Measurements from ENCODE around the gene CLMP. TPM values are rescaled to one million over a fixed set of nuclear protein-coding genes. Genes with fewer than 3 reads are reported as not detected.
"Not testable (repeated sequence)": the region's sequence is repeated elsewhere in the genome, so short reads cannot be mapped to it uniquely, and the experiment has no call there.

Gene CLMP
- total RNA-seq, 2 donors from 2014 or later: 10.1 to 22.1 TPM

DNA sequence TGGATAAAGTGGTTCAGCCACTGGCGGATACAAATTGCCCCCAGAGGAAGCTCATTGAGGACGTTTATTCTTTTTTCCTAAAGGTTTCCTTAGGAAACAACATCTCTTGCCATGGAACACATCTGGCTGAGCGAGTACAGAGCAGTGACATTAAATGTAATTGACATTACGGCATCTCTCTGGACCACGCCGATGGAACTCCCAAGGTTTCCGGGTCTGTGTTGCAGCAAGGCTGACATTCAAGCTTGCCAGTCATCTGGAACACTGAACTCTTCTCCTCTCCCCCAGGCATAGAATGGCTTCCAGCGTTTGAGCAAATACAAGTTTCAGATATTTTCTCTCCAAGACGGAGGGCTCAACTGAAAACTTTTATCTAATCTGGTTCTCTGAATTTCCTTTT is 42.1 kb downstream of the CLMP start:
- DNase-seq (no peak), ATAC-seq (no peak)
- intact Hi-C loops (cut with DNase I): no loop called here
- H3K27ac ChIP-seq: no peak overlapping the region
- H3K4me1 ChIP-seq: no peaks in the 10 kb centered on the region
- no peak overlapping the region for H3K4me3 ChIP-seq
- TF ChIP-seq, protein P1, sequence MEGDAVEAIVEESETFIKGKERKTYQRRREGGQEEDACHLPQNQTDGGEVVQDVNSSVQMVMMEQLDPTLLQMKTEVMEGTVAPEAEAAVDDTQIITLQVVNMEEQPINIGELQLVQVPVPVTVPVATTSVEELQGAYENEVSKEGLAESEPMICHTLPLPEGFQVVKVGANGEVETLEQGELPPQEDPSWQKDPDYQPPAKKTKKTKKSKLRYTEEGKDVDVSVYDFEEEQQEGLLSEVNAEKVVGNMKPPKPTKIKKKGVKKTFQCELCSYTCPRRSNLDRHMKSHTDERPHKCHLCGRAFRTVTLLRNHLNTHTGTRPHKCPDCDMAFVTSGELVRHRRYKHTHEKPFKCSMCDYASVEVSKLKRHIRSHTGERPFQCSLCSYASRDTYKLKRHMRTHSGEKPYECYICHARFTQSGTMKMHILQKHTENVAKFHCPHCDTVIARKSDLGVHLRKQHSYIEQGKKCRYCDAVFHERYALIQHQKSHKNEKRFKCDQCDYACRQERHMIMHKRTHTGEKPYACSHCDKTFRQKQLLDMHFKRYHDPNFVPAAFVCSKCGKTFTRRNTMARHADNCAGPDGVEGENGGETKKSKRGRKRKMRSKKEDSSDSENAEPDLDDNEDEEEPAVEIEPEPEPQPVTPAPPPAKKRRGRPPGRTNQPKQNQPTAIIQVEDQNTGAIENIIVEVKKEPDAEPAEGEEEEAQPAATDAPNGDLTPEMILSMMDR (IDR thresholded peaks at IDR 0.05): no peak
- no peak for TF ChIP-seq POLR2A (IDR thresholded peaks at IDR 0.05)
- 68 to 78% methylated on average over 9 of the region's 9 CpGs for WGBS, 2 donors
- no peaks in the 10 kb centered on the region for H3K9me3 ChIP-seq
- no peaks in the 10 kb centered on the region for H3K27me3 ChIP-seq
- H3K36me3 ChIP-seq (replicated peaks in 1 of 2; ENCODE audit: insufficient read depth in 1 of 2, low read depth in 2 of 2): no peaks in the 10 kb centered on the region

DNA sequence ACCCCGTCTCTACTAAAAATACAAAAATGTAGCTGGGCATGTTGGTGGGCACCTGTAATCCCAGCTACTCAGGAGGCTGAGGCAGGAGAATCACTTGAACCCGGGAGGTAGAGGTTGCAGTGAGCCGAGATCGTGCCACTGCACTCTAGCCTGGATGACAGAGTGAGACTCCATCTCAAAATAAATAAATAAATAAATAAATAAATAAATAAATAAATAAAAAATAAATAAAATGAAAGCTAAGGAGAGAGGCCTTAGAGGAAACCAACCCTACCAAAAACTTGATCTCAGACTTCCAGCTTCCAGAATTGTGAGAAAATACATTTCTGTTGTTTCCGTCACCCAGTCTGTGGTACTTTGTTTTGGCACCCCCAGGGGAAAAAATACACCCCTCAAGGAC is 42.7 kb downstream of the CLMP start:
- intact Hi-C loops (cut with DNase I); H3K27me3 ChIP-seq; H3K36me3 ChIP-seq (replicated peaks in 1 of 2; ENCODE audit: insufficient read depth in 1 of 2, low read depth in 2 of 2); H3K27ac ChIP-seq; H3K4me3 ChIP-seq; DNase-seq; H3K9me3 ChIP-seq; ATAC-seq; H3K4me1 ChIP-seq: not testable (repeated sequence)
- 78 to 88% methylated on average over 5 of the region's 5 CpGs for WGBS, 2 donors

DNA sequence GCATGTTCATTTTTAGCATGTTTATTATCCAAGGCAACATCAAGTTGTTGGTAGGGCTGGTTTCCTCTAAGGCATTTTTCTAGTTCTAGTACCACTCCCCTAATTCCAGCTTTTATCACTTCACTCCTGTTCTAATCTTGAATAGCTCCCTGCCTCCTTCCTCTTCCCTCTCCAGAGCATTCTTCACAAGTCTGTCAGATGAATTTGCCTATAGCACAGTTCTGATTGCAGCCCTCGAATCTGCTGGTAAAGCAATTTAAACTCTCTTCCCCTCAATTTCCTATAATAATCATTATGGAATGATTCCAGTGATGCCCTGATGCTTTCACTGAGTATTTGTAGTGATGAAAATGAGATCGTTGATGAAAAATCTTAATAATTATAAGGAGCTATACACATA is 43.3 kb downstream of the CLMP start:
- intact Hi-C loops (cut with DNase I): no loop called here
- Histone ChIP-seq H3K27ac (no peak overlapping the region), H3K9me3 (no peaks in the 10 kb centered on the region), H3K4me3 (no peak overlapping the region), H3K36me3 (replicated peaks in 1 of 2; ENCODE audit: insufficient read depth in 1 of 2, low read depth in 2 of 2) (no peaks in the 10 kb centered on the region), H3K27me3 (no peaks in the 10 kb centered on the region), H3K4me1 (no peaks in the 10 kb centered on the region)
- TF ChIP-seq POLR2A (IDR thresholded peaks at IDR 0.05): no peak
- TF ChIP-seq, protein P1 (IDR thresholded peaks at IDR 0.05): no peak
- no peak for ATAC-seq
- no peak for DNase-seq
- 52 to 63% methylated on average over 2 of the region's 2 CpGs for WGBS, 2 donors

DNA sequence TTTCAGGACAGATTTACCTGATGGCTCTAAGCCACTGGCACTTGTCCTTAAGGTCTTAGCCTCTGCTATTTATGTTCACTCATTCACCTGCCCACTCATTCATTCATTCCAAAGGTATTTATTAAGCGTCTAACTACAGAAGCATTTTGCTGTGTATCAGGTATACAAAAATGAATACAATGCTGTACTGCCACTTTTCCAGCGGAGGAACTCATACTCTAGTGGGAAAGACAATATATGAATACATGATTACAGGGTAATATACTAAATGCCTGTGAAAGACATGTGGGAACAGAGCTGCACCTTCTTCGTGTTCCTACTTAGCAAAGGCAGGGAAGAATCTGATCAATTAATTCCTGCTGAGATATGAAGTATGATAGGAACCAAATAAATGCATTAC is 43.7 kb downstream of the CLMP start:
- Histone ChIP-seq H3K27ac (no peak overlapping the region), H3K4me3 (no peak overlapping the region), H3K9me3 (no peaks in the 10 kb centered on the region), H3K4me1 (no peaks in the 10 kb centered on the region), H3K27me3 (no peaks in the 10 kb centered on the region), H3K36me3 (replicated peaks in 1 of 2; ENCODE audit: insufficient read depth in 1 of 2, low read depth in 2 of 2) (no peaks in the 10 kb centered on the region)
- TF ChIP-seq, protein P1 (IDR thresholded peaks at IDR 0.05): no peak
- TF ChIP-seq POLR2A (IDR thresholded peaks at IDR 0.05): no peak
- intact Hi-C loops (cut with DNase I): no loop called here
- ATAC-seq (no peak), DNase-seq (no peak)
- 67 to 70% methylated on average over 3 of the region's 3 CpGs for WGBS, 2 donors

DNA sequence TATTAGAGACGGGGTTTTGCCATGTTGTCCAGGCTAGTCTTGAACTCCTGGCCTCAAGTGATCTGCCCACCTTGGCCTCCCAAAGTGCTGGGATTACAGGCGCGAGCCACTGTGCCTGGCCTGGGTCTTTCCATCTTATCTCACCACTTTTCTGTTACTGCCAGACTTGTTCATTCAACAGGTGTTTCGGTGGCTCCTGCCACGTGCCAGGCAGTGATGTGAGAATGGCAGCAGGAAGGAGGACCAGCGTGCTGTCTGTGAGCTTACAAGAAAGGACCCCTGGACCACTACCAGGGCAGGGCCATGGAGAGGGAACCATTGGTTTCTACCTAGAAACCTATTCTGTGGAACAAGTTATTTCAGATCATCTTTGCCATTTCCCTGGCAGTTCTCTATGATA is 44.2 kb downstream of the CLMP start:
- DNase-seq: no peak

More for the DNA sequence above, 44.2 kb downstream of the CLMP start:
- Histone ChIP-seq H3K27ac (no peak overlapping the region), H3K4me1 (peaks cover under 1% of the 10 kb centered on the region), H3K27me3 (no peaks in the 10 kb centered on the region), H3K4me3 (no peak overlapping the region), H3K36me3 (replicated peaks in 1 of 2; ENCODE audit: insufficient read depth in 1 of 2, low read depth in 2 of 2) (no peaks in the 10 kb centered on the region), H3K9me3 (no peaks in the 10 kb centered on the region)
- TF ChIP-seq, protein P1 (IDR thresholded peaks at IDR 0.05): no peak
- TF ChIP-seq POLR2A (IDR thresholded peaks at IDR 0.05): no peak
- WGBS, 2 donors: 73 to 80% methylated on average over 2 to 6 of the region's 6 CpGs
- intact Hi-C loops (cut with DNase I): no loop called here
- no peak for ATAC-seq

All from body of pancreas (tissue), 4 donors.